Natural killer cell (primary cell): Measurements from ENCODE around the gene DRC3. TPM values are rescaled to one million over a fixed set of nuclear protein-coding genes. Genes with fewer than 3 reads are reported as not detected.

Source experiments
- ATAC-seq, 3 donors: fragments of 150-1000 bp in 2 of 3; fragments of 200-7000 bp in 1 of 3; cut with Tn5 transposase; 1 replicate in 1 of 3; 2 replicates in 2 of 3; pipeline ENCODE4 v1.10.0; 2021; ENCODE audit warnings: mild to moderate bottlenecking in 2 of 3, moderate library complexity in 2 of 3
- DNase-seq, 2 donors: peaks; one replicate each; pipeline versions ENCODE4 v3.0.0 to v3.0.0-alpha.2; 2013 to 2021; ENCODE audit warnings: mixed read lengths in 1 of 2
- H3K27ac ChIP-seq: one replicate; pipeline ENCODE4 v1.5.1; 2013; ENCODE audit warnings: mild to moderate bottlenecking, low read length
- H3K27me3 ChIP-seq: one replicate; pipeline ENCODE4 v1.6.1; 2013; ENCODE audit warnings: low read length; ENCODE audit not compliant: control insufficient read depth, insufficient read depth
- H3K36me3 ChIP-seq: one replicate; pipeline ENCODE4 v1.6.1; 2013; ENCODE audit warnings: low read length; ENCODE audit not compliant: control insufficient read depth, insufficient read depth
- H3K4me1 ChIP-seq: one replicate; pipeline ENCODE4 v1.6.1; 2013; ENCODE audit warnings: low read length; ENCODE audit not compliant: control insufficient read depth, insufficient read depth
- H3K4me3 ChIP-seq: one replicate; pipeline ENCODE4 v1.5.1; 2013; ENCODE audit warnings: low read length
- H3K9me3 ChIP-seq: one replicate; pipeline ENCODE4 v1.6.1; 2013; ENCODE audit warnings: low read length; ENCODE audit not compliant: control insufficient read depth, insufficient read depth
- H3K27ac Mint-ChIP-seq, 2 donors: one replicate each; pipeline ENCODE4 v1.8.0; 2022; ENCODE audit warnings: mild to moderate bottlenecking in 2 of 2, mixed read lengths in 2 of 2, moderate library complexity in 1 of 2
- H3K27me3 Mint-ChIP-seq, 2 donors: one replicate each; pipeline ENCODE4 v1.8.0; 2022; ENCODE audit warnings: low read depth in 2 of 2, mixed read lengths in 2 of 2
- H3K36me3 Mint-ChIP-seq: one replicate; pipeline ENCODE4 v1.8.0; 2022; ENCODE audit warnings: mixed read lengths
- H3K4me1 Mint-ChIP-seq, 2 donors: one replicate each; pipeline ENCODE4 v1.8.0; 2022; ENCODE audit warnings: mixed read lengths in 2 of 2
- H3K4me3 Mint-ChIP-seq: one replicate; pipeline ENCODE4 v1.8.0; 2022; ENCODE audit warnings: mild to moderate bottlenecking, moderate library complexity, mixed read lengths
- H3K9me3 Mint-ChIP-seq, 2 donors: one replicate each; pipeline ENCODE4 v1.8.0; 2022; ENCODE audit warnings: mixed read lengths in 2 of 2
- WGBS: methylation state at CpG from one replicate; pipeline ENCODE4 v1.1.7; 2013; ENCODE audit warnings: missing lambda C conversion rate; ENCODE audit not compliant: insufficient coverage; 5-methylcytosine and 5-hydroxymethylcytosine counted together
- intact Hi-C: fragments of 100-400 bp; cut with micrococcal nuclease; formaldehyde crosslinking; loops from one replicate; pipeline ENCODE4 v1.14.2; 2022
- total RNA-seq, 4 donors: library from RNA; stranded (reverse); fragments of 120-200 nt in 1 of 4; gene quantifications; one replicate each; pipeline versions ENCODE4 v1.2.3 to v1.2.4, GENCODE V29; 2013 to 2022
- TF ChIP-seq, protein P1 (sequence below): fragments of 200-600 bp; IDR thresholded peaks from one replicate; pipeline ENCODE4 v1.8.0; 2022; ENCODE audit warnings: antibody characterized with exemption

Gene DRC3
- total RNA-seq, 3 donors from 2014 or later (not counting 1 experiment from before 2014, with no cell fraction given), result 0.26 to 0.78 TPM; not detected in 1

DNA sequence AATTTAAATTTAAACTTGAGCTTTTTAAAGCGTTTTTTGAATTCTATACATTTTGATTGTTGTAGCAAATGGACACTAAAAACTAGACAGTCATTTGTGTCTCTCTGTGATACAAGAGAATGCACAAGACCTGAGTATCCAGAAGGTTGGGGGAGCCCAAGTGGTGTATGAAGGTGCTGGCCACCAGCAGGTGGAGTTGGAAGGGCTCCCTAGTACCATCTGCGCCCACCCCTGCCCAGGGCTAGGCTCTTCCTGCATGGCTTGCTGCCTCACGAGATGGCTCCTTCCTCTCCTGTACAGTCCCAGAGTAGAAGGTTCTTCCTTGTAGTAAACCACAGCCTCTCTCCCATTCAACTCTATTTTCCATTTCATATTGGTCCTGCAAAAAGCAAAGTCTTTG lies 83.6 kb downstream of the DRC3 start:
- Mint-ChIP-seq H3K9me3 (no peaks in the 10 kb centered on the region), H3K4me1 (no peaks in the 10 kb centered on the region), H3K27ac (no peak overlapping the region), H3K27me3 (no peaks in the 10 kb centered on the region), H3K36me3 (peaks cover 13% of the 10 kb centered on the region), H3K4me3 (no peak overlapping the region)
- H3K36me3 ChIP-seq, result peaks cover 32% of the 10 kb centered on the region
- H3K27ac ChIP-seq, result no peak overlapping the region
- 76% methylated on average over 3 of the region's 3 CpGs for WGBS
- ATAC-seq, result no peak
- intact Hi-C loops, result no loop called here
- no peaks in the 10 kb centered on the region for H3K27me3 ChIP-seq
- H3K4me3 ChIP-seq, result no peak overlapping the region
- no peak for DNase-seq
- no peaks in the 10 kb centered on the region for H3K9me3 ChIP-seq
- TF ChIP-seq, protein P1, sequence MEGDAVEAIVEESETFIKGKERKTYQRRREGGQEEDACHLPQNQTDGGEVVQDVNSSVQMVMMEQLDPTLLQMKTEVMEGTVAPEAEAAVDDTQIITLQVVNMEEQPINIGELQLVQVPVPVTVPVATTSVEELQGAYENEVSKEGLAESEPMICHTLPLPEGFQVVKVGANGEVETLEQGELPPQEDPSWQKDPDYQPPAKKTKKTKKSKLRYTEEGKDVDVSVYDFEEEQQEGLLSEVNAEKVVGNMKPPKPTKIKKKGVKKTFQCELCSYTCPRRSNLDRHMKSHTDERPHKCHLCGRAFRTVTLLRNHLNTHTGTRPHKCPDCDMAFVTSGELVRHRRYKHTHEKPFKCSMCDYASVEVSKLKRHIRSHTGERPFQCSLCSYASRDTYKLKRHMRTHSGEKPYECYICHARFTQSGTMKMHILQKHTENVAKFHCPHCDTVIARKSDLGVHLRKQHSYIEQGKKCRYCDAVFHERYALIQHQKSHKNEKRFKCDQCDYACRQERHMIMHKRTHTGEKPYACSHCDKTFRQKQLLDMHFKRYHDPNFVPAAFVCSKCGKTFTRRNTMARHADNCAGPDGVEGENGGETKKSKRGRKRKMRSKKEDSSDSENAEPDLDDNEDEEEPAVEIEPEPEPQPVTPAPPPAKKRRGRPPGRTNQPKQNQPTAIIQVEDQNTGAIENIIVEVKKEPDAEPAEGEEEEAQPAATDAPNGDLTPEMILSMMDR, result no peak
- H3K4me1 ChIP-seq, result no peaks in the 10 kb centered on the region

DNA sequence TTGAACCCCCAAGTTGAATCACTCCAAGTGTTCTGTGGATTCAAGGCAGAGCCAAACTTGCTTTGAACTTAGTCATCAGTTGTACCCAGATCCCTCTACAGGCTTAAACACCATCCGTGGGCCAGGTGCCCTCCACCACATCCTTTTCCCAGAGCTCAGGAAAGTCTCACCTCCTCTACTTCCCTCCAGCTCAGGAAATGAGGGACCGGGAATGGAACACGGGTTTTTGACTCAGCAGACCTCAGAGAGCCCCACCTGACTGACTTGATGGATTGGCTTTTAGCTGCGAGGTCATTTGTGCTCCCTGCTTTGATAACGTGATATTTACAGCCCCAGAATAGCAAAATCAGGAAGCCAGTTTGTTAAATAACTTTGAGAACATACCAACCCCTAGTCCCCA lies 86.6 kb downstream of the DRC3 start:
- H3K4me3 Mint-ChIP-seq, result no peak overlapping the region
- WGBS, result 61% methylated on average over 5 of the region's 5 CpGs
- Histone ChIP-seq H3K4me1 (no peaks in the 10 kb centered on the region), H3K4me3 (no peak overlapping the region), H3K9me3 (no peaks in the 10 kb centered on the region), H3K27ac (no peak overlapping the region), H3K36me3 (peaks cover 33% of the 10 kb centered on the region), H3K27me3 (no peaks in the 10 kb centered on the region)
- H3K27me3 Mint-ChIP-seq, result no peaks in the 10 kb centered on the region
- no peaks in the 10 kb centered on the region for H3K9me3 Mint-ChIP-seq
- peaks cover 15% of the 10 kb centered on the region for H3K36me3 Mint-ChIP-seq
- H3K4me1 Mint-ChIP-seq, result no peaks in the 10 kb centered on the region
- no peak for ATAC-seq
- no peak overlapping the region for H3K27ac Mint-ChIP-seq
- TF ChIP-seq, protein P1, result no peak
- DNase-seq, result no peak
- intact Hi-C loops, result no loop called here

DNA sequence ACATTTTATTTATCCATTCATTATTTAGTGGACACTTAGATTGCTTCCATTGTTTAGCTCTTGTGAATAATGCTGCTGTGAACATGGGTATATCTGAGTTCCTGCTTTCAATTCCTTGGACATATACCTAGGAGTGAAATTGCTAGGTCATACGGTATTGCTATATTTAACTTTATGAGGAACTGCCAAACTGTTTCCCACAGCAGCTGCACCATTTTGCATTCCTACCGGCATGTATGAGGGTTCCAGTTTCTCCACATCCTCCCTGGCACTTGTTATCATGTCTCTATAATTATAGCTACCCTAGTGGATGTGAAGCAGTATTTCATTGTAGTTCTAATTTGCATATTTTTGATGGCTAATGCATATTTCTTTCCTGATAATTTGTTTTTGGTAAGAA lies 91.4 kb downstream of the DRC3 start:
- no peak overlapping the region for H3K4me3 ChIP-seq
- TF ChIP-seq, protein P1, result no peak
- Mint-ChIP-seq H3K27me3 (no peaks in the 10 kb centered on the region), H3K27ac (no peak overlapping the region), H3K9me3 (no peaks in the 10 kb centered on the region), H3K4me1 (no peaks in the 10 kb centered on the region), H3K36me3 (peaks cover 10% of the 10 kb centered on the region), H3K4me3 (no peak overlapping the region)
- DNase-seq (no peak), ATAC-seq (no peak)
- intact Hi-C loops, result no loop called here
- no peak overlapping the region for H3K27ac ChIP-seq
- no peaks in the 10 kb centered on the region for H3K9me3 ChIP-seq
- peaks cover 22% of the 10 kb centered on the region for H3K36me3 ChIP-seq
- H3K4me1 ChIP-seq, result no peaks in the 10 kb centered on the region
- WGBS, result 90% methylated on average over 1 of the region's 2 CpGs
- no peaks in the 10 kb centered on the region for H3K27me3 ChIP-seq

DNA sequence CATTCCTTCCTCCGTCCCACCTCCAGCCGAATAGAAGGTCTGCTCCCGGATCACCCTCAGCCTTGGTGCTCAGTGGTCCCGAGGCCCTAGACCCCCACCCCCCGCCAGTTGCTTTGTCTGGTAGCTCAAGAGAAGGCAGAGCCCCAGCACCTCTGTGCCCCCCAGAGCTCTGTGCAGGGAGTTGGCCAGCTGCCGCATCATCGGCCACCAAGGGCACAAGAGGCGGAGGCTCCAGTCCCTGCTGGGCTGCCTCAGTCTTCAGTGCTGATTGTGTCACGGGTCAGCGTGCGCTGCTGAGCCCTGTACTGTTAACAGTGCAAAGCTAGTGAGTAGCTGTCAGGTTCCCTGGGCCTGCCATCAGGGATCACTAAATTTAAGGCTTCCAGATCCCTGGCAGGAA lies 92.9 kb downstream of the DRC3 start:
- no peak overlapping the region for H3K27ac Mint-ChIP-seq
- WGBS, result 96% methylated on average over 11 of the region's 11 CpGs
- H3K9me3 ChIP-seq, result no peaks in the 10 kb centered on the region
- TF ChIP-seq, protein P1, result no peak
- peaks cover 6% of the 10 kb centered on the region for H3K36me3 Mint-ChIP-seq
- intact Hi-C loops, result no loop called here
- no peak overlapping the region for H3K27ac ChIP-seq
- ATAC-seq, result no peak
- no peaks in the 10 kb centered on the region for H3K27me3 ChIP-seq
- no peak for DNase-seq
- peaks cover 0 to under 1% of the 10 kb centered on the region in 2 donors for H3K4me1 Mint-ChIP-seq
- H3K9me3 Mint-ChIP-seq, result no peaks in the 10 kb centered on the region
- H3K4me1 ChIP-seq, result no peaks in the 10 kb centered on the region
- H3K36me3 ChIP-seq, result peaks cover 16% of the 10 kb centered on the region
- H3K4me3 Mint-ChIP-seq, result no peak overlapping the region
- no peaks in the 10 kb centered on the region for H3K27me3 Mint-ChIP-seq
- no peak overlapping the region for H3K4me3 ChIP-seq
